VCaP (cell line): ENCODE measurements around the gene TCF12.

Source experiments
- H3K27ac ChIP-seq: fragments of 450-650 bp; 2 replicates; pipeline ENCODE4 v1.5.1; 2017
- CTCF ChIP-seq: fragments of 450-650 bp; conservative IDR thresholded peaks from 2 replicates; pipeline ENCODE4 v1.5.1; 2017; ENCODE audit warnings: mild to moderate bottlenecking, moderate library complexity

The TCF12 gene

GRCh38 chr15:57135800-57136199 lies 217.4 kb downstream of the TCF12 start:
- TF ChIP-seq CTCF: no peak
- no peak overlapping the region for H3K27ac ChIP-seq

GRCh38 chr15:57138349-57138788 lies 219.9 kb downstream of the TCF12 start:
- TF ChIP-seq CTCF: peak; percentile 96
- no peak overlapping the region for H3K27ac ChIP-seq

- no peak overlapping the region for H3K27ac ChIP-seq
- TF ChIP-seq CTCF: no peak
These were observed 225.2 kb downstream of the TCF12 start for GRCh38 chr15:57143511-57144078.

- H3K27ac ChIP-seq: no peak overlapping the region
- TF ChIP-seq CTCF: no peak
These were observed 226.0 kb downstream of the TCF12 start for GRCh38 chr15:57144448-57144847.

GRCh38 chr15:57146506-57147201 lies 228.2 kb downstream of the TCF12 start:
- peak; percentile 86 for TF ChIP-seq CTCF
- no peak overlapping the region for H3K27ac ChIP-seq

GRCh38 chr15:57147621-57148020 lies 229.2 kb downstream of the TCF12 start:
- TF ChIP-seq CTCF: no peak
- H3K27ac ChIP-seq: no peak overlapping the region

- no peak overlapping the region for H3K27ac ChIP-seq
- no peak for TF ChIP-seq CTCF
These were observed 229.8 kb downstream of the TCF12 start for GRCh38 chr15:57148262-57148661.
